PC-9 (cell line): ENCODE measurements around the gene MTCL1. TPM values are rescaled to one million over a fixed set of nuclear protein-coding genes. Genes with fewer than 3 reads are reported as not detected.

Experiments used
- BruUV-seq: library from RNA; stranded (reverse); fragments of 400-500 nt; replicated peaks from 2 replicates; lab custom pipeline; 2021; lab: Mats Ljungman, UMichigan
- CTCF ChIA-PET: fragments of 300-600 bp; sonication (Branson Sonifier 250); formaldehyde crosslinking; loops from one replicate; lab custom pipeline; 2022; ENCODE audit warnings: antibody characterized with exemption; lab: Charles Lee
- POLR2A ChIA-PET: fragments of 300-600 bp; sonication (Branson Sonifier 250); formaldehyde crosslinking; loops from one replicate; lab custom pipeline; 2022; ENCODE audit warnings: antibody characterized with exemption; ENCODE audit not compliant: unreplicated experiment; lab: Charles Lee
- DNase-seq, 2 experiments: peaks; one replicate each; pipeline versions ENCODE4 v3.0.0 to v3.0.0-alpha.2; 2015 to 2022; ENCODE audit warnings: mixed read lengths in 1 of 2
- H2AFZ ChIP-seq: fragments of 200-600 bp; sonication (generic); 2 replicates; pipeline ENCODE4 v1.8.1; 2017; ENCODE audit warnings: antibody characterized with exemption
- H3F3A ChIP-seq: fragments of 200-600 bp; sonication (generic); 2 replicates; pipeline ENCODE4 v1.8.1; 2017; ENCODE audit warnings: antibody characterized with exemption, mild to moderate bottlenecking, low read depth; ENCODE audit not compliant: insufficient read depth
- H3K27ac ChIP-seq: fragments of 200-600 bp; sonication (generic); 2 replicates; pipeline ENCODE4 v1.6.1; 2016; ENCODE audit warnings: mixed run types
- H3K27me3 ChIP-seq: fragments of 200-600 bp; sonication (generic); 2 replicates; pipeline ENCODE4 v1.6.1; 2016; ENCODE audit warnings: low read depth, mixed run types; ENCODE audit not compliant: insufficient read depth
- H3K36me3 ChIP-seq: fragments of 200-600 bp; sonication (generic); 2 replicates; pipeline ENCODE4 v1.6.1; 2016; ENCODE audit warnings: low read depth, mixed run types
- H3K4me1 ChIP-seq: fragments of 200-600 bp; sonication (generic); replicated peaks from 2 replicates; pipeline ENCODE4 v1.6.1; 2016; ENCODE audit warnings: mixed run types; ENCODE audit not compliant: insufficient read depth
- H3K4me2 ChIP-seq: fragments of 200-600 bp; sonication (generic); 2 replicates; pipeline ENCODE4 v1.6.1; 2017; ENCODE audit warnings: mixed run types
- H3K4me3 ChIP-seq: fragments of 200-600 bp; sonication (generic); 2 replicates; pipeline ENCODE4 v1.6.1; 2016; ENCODE audit warnings: mixed run types
- H3K79me2 ChIP-seq: fragments of 200-600 bp; sonication (generic); 2 replicates; pipeline ENCODE4 v1.6.1; 2017; ENCODE audit warnings: low read depth, mixed run types
- H3K9me2 ChIP-seq: fragments of 200-600 bp; sonication (generic); 2 replicates; pipeline ENCODE4 v1.8.1; 2017; ENCODE audit warnings: mild to moderate bottlenecking; ENCODE audit not compliant: insufficient read depth
- H3K9me3 ChIP-seq: fragments of 200-600 bp; sonication (generic); 2 replicates; pipeline ENCODE4 v1.8.1; 2016; ENCODE audit warnings: low read depth; ENCODE audit not compliant: insufficient read depth
- H4K20me1 ChIP-seq: fragments of 200-600 bp; sonication (generic); 2 replicates; pipeline ENCODE4 v1.8.1; 2017; ENCODE audit not compliant: insufficient read depth
- CTCF ChIP-seq: fragments of 200-600 bp; sonication (generic); conservative IDR thresholded peaks from 2 replicates; pipeline ENCODE4 v1.6.1; 2017; ENCODE audit warnings: mixed run types, antibody characterized with exemption, mild to moderate bottlenecking, moderate library complexity
- EZH2 ChIP-seq: fragments of 200-600 bp; sonication (generic); IDR thresholded peaks from 2 replicates; pipeline ENCODE4 v1.8.0; 2017; ENCODE audit warnings: antibody characterized with exemption, low read depth
- intact Hi-C: fragments of 100-400 bp; cut with micrococcal nuclease; formaldehyde crosslinking; loops from one replicate; pipeline ENCODE4 v1.10.0; 2022; ENCODE audit not compliant: unreplicated experiment
- total RNA-seq: library from RNA; stranded (reverse); gene quantifications from 2 replicates; pipeline ENCODE4 v1.2.3, GENCODE V29; 2021

Gene MTCL1
- total RNA-seq, 1 experiment from 2014 or later = 29.6 TPM

- H3K4me2 ChIP-seq = no peak overlapping the region
Observed at GRCh38 chr18:8657873-8658470, 47.4 kb upstream of the MTCL1 start.

GRCh38 chr18:8658858-8659485, 46.4 kb upstream of the MTCL1 start:
- intact Hi-C loops = loop anchor here (5.0 to 10.0 kb wide), 2 partner anchors 38 to 1026 kb away; no protein-coding TSS in a partner anchor
- CTCF ChIA-PET = interaction anchor here (0.6 kb wide), 2 partner anchors 26 to 69 kb away, joined by 3 to 8 read pairs; no protein-coding TSS in a partner anchor
- H3K27ac ChIP-seq = no peak overlapping the region
- peaks cover 4% of the 10 kb centered on the region; the same call in 1 of the 2 replicates for H3F3A ChIP-seq
- no peaks in the 10 kb centered on the region for H3K79me2 ChIP-seq
- POLR2A ChIA-PET = no interaction called here
- BruUV-seq = no TSS peak
- H3K4me1 ChIP-seq = no peaks in the 10 kb centered on the region; the same call in 1 of the 2 replicates
- TF ChIP-seq EZH2 (no peak), CTCF (no peak)
- no peaks in the 10 kb centered on the region for H3K9me3 ChIP-seq
- no peaks in the 10 kb centered on the region for H3K27me3 ChIP-seq
- H4K20me1 ChIP-seq = no peaks in the 10 kb centered on the region
- no peak overlapping the region for H3K4me2 ChIP-seq
- no peak for DNase-seq
- no peaks in the 10 kb centered on the region for H3K36me3 ChIP-seq
- no peaks in the 10 kb centered on the region for H3K9me2 ChIP-seq
- no peak overlapping the region for H2AFZ ChIP-seq
- H3K4me3 ChIP-seq = no peak overlapping the region

More at GRCh38 chr18:8657873-8658470, 47.4 kb upstream of the MTCL1 start:
- H3K36me3 ChIP-seq = no peaks in the 10 kb centered on the region
- BruUV-seq = no TSS peak
- H3K27ac ChIP-seq = no peak overlapping the region
- TF ChIP-seq EZH2 (no peak), CTCF (no peak)
- H3K9me3 ChIP-seq = no peaks in the 10 kb centered on the region
- no peaks in the 10 kb centered on the region for H3K79me2 ChIP-seq
- CTCF ChIA-PET = no interaction called here
- H3K4me3 ChIP-seq = no peak overlapping the region
- H3K4me1 ChIP-seq = no peaks in the 10 kb centered on the region; the same call in 1 of the 2 replicates
- H3F3A ChIP-seq = peaks cover 6% of the 10 kb centered on the region; the same call in 1 of the 2 replicates
- H4K20me1 ChIP-seq = no peaks in the 10 kb centered on the region
- no peaks in the 10 kb centered on the region for H3K9me2 ChIP-seq
- H3K27me3 ChIP-seq = no peaks in the 10 kb centered on the region
- intact Hi-C loops = loop anchor here (5.0 to 10.0 kb wide), 2 partner anchors 39 to 1027 kb away; no protein-coding TSS in a partner anchor
- no peak overlapping the region for H2AFZ ChIP-seq
- POLR2A ChIA-PET = no interaction called here
- peak in 1 of 2 experiments; percentile 55 for DNase-seq

GRCh38 chr18:8659609-8660242, 45.6 kb upstream of the MTCL1 start:
- Histone ChIP-seq H3K9me2 (no peaks in the 10 kb centered on the region), H3K4me1 (peaks cover 2% of the 10 kb centered on the region; the same call in 1 of the 2 replicates), H3K79me2 (no peaks in the 10 kb centered on the region), H3K27ac (no peak overlapping the region), H3K9me3 (no peaks in the 10 kb centered on the region), H4K20me1 (no peaks in the 10 kb centered on the region), H2AFZ (no peak overlapping the region), H3F3A (peaks cover under 1% of the 10 kb centered on the region; the same call in 1 of the 2 replicates), H3K27me3 (no peaks in the 10 kb centered on the region), H3K4me2 (no peak overlapping the region), H3K36me3 (no peaks in the 10 kb centered on the region), H3K4me3 (no peak overlapping the region)
- intact Hi-C loops = loop anchor here (5.0 to 10.0 kb wide), 2 partner anchors 38 to 1025 kb away; no protein-coding TSS in a partner anchor
- ChIA-PET CTCF (no interaction called here), POLR2A (no interaction called here)
- TF ChIP-seq EZH2 (no peak), CTCF (no peak)
- DNase-seq = no peak
- no TSS peak for BruUV-seq
